GM19238 (cell line): Measurements from ENCODE around the gene CENPV.
A peak's percentile ranks its signal among the peaks of the same experiment; 100 is the strongest.

Source experiments
- DNase-seq: peaks from one replicate; pipeline ENCODE4 v3.0.0; 2011; ENCODE audit warnings: low spot score; ENCODE audit not compliant: insufficient read length

CENPV gene

GRCh38 chr17:16361874-16362273 lies 8.6 kb upstream of the CENPV start:
- no peak for DNase-seq

DNA sequence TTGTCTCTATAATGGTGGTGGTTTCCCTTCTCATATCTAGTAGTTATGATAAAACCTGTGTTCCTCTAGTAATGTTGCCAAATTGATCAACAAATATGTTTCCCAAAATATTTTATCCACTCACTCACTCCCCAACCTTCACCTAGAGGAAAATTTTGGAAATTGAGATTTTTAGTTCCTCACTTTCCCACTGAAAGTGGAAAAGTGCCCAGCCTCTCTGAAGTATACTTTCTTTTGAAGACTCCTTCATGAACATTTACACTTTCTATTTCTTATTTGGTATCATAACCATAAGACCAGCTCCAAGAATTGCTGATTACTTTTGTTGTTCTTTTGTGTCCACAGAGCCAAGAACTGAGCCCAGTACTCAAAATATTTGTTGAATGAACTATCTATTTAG lies 5.1 kb upstream of the CENPV start:
- DNase-seq: no peak

GRCh38 chr17:16354585-16354984 lies 1.3 kb upstream of the CENPV start:
- no peak for DNase-seq

- DNase-seq: peak; percentile 19
Observed at GRCh38 chr17:16352667-16353316, 477 bp downstream of the CENPV start.

DNA sequence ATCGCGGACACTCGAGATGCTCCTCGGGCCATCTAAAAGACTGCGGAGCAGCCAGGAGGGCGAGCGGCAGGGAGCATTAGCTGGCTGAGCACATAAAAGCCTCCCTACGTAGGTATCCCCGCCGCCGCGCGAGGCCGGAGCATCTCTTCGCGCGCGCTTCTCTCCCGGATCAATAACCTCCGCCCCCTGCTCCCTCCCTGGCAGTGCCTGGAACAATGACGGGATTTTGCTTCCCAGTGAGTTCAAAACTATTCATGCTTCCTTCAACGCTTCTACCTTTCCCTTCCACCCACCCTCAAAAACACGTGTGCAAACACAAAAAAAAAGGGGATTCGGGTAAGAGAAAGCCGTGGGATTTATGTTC lies 984 bp downstream of the CENPV start:
- DNase-seq: no peak

DNA sequence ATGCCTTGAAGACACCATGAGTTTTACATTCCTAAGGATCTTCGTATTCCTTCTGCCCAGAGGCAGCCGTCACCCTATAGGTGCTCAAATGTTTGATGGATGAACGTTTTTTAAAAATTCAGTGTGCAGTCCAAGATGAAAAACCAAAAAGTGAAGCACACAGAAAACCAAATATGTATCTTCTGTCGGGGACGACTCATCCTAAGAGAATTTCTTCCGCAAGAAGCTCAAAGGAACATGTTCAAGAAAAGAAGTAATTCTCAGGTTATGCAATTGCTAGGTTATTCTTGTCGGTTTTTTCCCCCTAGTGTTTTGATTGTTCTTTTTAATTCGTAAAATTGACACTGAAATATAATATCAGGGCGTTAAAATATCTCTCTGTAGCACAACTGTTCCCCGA lies 1.4 kb downstream of the CENPV start:
- DNase-seq: no peak

GRCh38 chr17:16349431-16349830 lies 3.8 kb downstream of the CENPV start:
- DNase-seq: no peak

DNA sequence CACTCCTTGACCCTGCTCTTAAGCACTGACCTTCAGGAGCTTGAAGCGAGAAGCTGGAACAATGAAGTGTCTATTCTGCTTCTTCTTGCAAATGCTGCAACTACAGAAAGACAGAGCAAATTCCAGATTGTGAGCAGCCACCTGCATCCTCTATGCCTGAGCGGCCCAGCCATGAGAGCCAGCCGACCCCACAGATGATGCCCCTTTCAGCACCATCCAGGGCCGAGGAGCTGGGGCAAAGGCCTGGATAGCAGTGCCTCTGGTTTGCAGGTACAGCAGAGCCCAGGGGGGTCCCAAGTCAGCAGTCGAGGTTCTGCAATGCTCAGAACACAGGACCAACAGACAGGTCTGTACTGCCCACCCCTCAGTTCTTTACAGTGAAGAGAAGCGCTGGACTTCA lies 4.7 kb downstream of the CENPV start:
- DNase-seq: no peak

GRCh38 chr17:16346721-16347271 lies 6.5 kb downstream of the CENPV start:
- no peak for DNase-seq

- no peak for DNase-seq
Observed at GRCh38 chr17:16345565-16345964, 7.7 kb downstream of the CENPV start.

- no peak for DNase-seq
Observed at GRCh38 chr17:16343569-16343968, 9.7 kb downstream of the CENPV start.

- DNase-seq: no peak
Observed at GRCh38 chr17:16342979-16343378, 10.3 kb downstream of the CENPV start.

DNA sequence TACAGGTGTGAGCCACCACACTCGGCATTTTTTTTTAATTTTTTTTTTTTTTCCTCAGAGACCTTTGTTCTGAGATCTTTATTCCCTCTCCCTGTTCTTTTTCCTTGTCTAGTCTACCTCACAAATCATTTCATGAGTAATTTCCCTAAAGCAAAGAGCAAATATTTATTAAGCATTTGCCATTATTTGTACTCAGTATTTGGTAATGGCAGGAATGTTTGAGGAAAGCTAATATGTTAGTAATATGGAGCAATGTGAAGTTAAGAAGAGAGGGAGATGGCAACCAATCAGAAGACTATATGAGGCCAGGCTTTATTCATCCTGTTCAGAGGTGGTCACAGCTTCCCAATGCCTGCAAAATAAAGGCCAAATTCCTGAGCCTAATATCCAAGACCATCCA lies 13.3 kb downstream of the CENPV start:
- no peak for DNase-seq

DNA sequence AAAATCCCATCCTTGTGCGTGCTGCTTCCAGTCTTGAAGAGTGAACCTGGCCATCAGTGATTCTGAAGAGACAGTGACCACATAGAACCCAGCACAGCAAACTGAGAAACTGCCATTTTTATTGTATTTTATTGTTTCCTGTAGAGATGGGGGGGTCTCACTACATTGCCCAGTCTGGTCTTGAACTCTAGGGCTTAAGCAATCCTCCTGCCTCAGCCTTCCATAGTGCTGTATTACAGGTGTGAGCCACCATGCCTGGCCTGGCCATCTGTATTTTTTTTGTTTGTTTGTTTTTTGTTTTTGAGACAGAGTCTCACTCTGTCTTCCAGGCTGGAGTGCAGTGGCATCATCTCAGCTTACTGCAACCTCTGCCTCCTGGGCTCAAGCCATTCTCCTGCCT lies 13.9 kb downstream of the CENPV start:
- DNase-seq: no peak

DNA sequence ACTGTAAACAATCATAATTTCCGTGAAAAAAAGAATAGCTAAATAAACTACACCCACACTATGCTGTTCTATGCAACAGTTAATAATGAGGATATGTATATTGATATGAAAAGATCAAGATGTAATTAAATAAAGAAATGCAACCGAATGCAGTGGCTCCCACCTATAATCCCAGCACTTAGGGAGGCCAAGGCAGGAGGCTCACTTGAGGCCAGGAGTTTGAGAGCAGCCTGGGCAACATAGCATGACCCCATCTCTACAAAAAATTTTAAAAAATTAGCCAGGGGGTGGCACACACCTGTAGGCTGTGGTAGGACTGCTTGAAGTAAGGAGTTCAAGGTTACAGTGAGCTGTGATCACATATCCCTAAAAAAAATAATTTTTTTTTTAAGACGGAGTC lies 14.9 kb downstream of the CENPV start:
- DNase-seq: no peak

- no peak for DNase-seq
Observed at GRCh38 chr17:16329519-16330271, 23.6 kb downstream of the CENPV start.

GRCh38 chr17:16328997-16329396 lies 24.3 kb downstream of the CENPV start:
- DNase-seq: no peak

- DNase-seq: no peak
Observed at GRCh38 chr17:16327018-16327417, 26.3 kb downstream of the CENPV start.

GRCh38 chr17:16325964-16326363 lies 27.3 kb downstream of the CENPV start:
- DNase-seq: no peak

- no peak for DNase-seq
Observed at GRCh38 chr17:16322636-16323035, 30.6 kb downstream of the CENPV start.

- DNase-seq: no peak
Observed at GRCh38 chr17:16319969-16320368, 33.3 kb downstream of the CENPV start.

GRCh38 chr17:16314859-16315258 lies 38.4 kb downstream of the CENPV start:
- no peak for DNase-seq

DNA sequence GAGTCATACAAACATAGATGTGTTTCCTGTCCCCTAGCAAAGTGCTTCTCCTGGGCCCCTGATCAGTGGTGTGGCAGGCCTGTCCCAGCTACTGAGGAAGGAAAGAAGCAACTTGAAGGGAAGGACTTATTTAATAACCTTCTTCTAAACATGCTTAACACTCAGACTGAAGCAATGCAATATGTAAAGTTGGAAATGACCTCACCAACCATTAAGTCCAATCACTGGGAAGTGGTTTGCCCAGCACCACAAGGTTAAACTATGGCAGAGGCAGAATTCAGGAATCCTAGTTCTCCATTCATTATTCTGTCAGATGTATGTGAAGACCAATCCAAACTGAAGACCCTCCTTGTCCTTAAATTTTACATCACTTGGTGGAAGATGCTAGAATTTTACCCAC lies 39.1 kb downstream of the CENPV start:
- DNase-seq: no peak
